B cell (primary cell): ENCODE data around the gene AK4. TPM values are rescaled to one million over a fixed set of nuclear protein-coding genes. Genes with fewer than 3 reads are reported as not detected.
A peak's percentile ranks its signal among the peaks of the same experiment; 100 is the strongest.

ENCODE experiments used
- ATAC-seq: fragments of 200-7000 bp; cut with Tn5 transposase; one replicate; pipeline ENCODE4 v1.10.0; 2021; ENCODE audit warnings: low read depth, mild to moderate bottlenecking, moderate number of reproducible peaks, moderate library complexity
- CTCF ChIA-PET: fragments of 350-600 bp; sonication (Branson Sonifier 250); formaldehyde crosslinking; loops from one replicate; lab custom pipeline; 2021; ENCODE audit warnings: antibody characterized with exemption, inconsistent platforms; lab: Charles Lee
- POLR2A ChIA-PET: fragments of 350-600 bp; sonication (Branson Sonifier 250); formaldehyde crosslinking; loops from one replicate; lab custom pipeline; 2021; ENCODE audit warnings: antibody characterized with exemption; lab: Charles Lee
- DNase-seq: peaks from one replicate; pipeline ENCODE4 v3.0.0; 2013
- H2AFZ ChIP-seq: 2 replicates; pipeline ENCODE4 v1.6.1; 2012; ENCODE audit warnings: mild to moderate bottlenecking, low read depth, low read length; ENCODE audit not compliant: insufficient read depth, poor library complexity, severe bottlenecking
- H3K27ac ChIP-seq, 2 donors: 1 replicate in 1 of 2; 2 replicates in 1 of 2; pipeline ENCODE4 v1.5.1; 2012 to 2013; ENCODE audit warnings: low read length in 2 of 2, mild to moderate bottlenecking in 2 of 2, moderate library complexity in 1 of 2
- H3K27me3 ChIP-seq, 4 experiments: fragments of 200-600 bp in 1 of 4; sonication (generic) in 1 of 4; replicated peaks in 1 of 4; 1 replicate in 2 of 4; 2 replicates in 2 of 4; pipeline versions ENCODE4 v1.6.1 to v1.7.0; 2013 to 2016; ENCODE audit warnings: low read length in 3 of 4, mild to moderate bottlenecking in 2 of 4, mixed read lengths in 1 of 4, moderate library complexity in 1 of 4; ENCODE audit not compliant: insufficient read depth in 4 of 4, control insufficient read depth in 3 of 4; ENCODE audit errors: control extremely low read depth in 1 of 4
- H3K36me3 ChIP-seq, 2 experiments: replicated peaks in 1 of 2; 1 replicate in 1 of 2; 2 replicates in 1 of 2; pipeline versions ENCODE4 v1.6.1 to v1.7.1; 2013; ENCODE audit warnings: low read length in 1 of 2; ENCODE audit not compliant: insufficient read depth in 2 of 2, control insufficient read depth in 1 of 2; ENCODE audit errors: control extremely low read depth in 1 of 2, extremely low read depth in 1 of 2
- H3K4me1 ChIP-seq, 2 donors: fragments of 200-600 bp in 1 of 2; sonication (generic) in 1 of 2; 1 replicate in 1 of 2; 2 replicates in 1 of 2; pipeline versions ENCODE4 v1.5.1 to v1.6.1; 2013 to 2017; ENCODE audit warnings: low read length in 2 of 2; ENCODE audit not compliant: control insufficient read depth in 2 of 2, insufficient read depth in 2 of 2
- H3K4me2 ChIP-seq: replicated peaks from 2 replicates; pipeline ENCODE3; 2012; ENCODE audit warnings: mild to moderate bottlenecking, low read depth, low read length; ENCODE audit not compliant: poor library complexity, severe bottlenecking
- H3K4me3 ChIP-seq, 5 experiments: fragments of 200-600 bp in 1 of 5; sonication (generic) in 1 of 5; 1 replicate in 3 of 5; 2 replicates in 2 of 5; pipeline versions ENCODE4 v1.5.1 to v1.7.0; 2011 to 2016; ENCODE audit warnings: low read length in 4 of 5, mild to moderate bottlenecking in 4 of 5, low read depth in 2 of 5, control low read depth in 1 of 5, moderate library complexity in 1 of 5; ENCODE audit not compliant: insufficient read depth in 1 of 5; ENCODE audit errors: control extremely low read depth in 1 of 5, extremely low read depth in 1 of 5
- H3K79me2 ChIP-seq: fragments of 200-600 bp; sonication (generic); one replicate; pipeline ENCODE4 v1.6.0; 2016; ENCODE audit warnings: low read length; ENCODE audit not compliant: control insufficient read depth, insufficient read depth
- H3K9ac ChIP-seq: fragments of 200-600 bp; sonication (generic); 2 replicates; pipeline ENCODE4 v1.6.1; 2017; ENCODE audit warnings: mild to moderate bottlenecking, low read length, moderate library complexity
- H3K9me3 ChIP-seq, 3 donors: one replicate each; pipeline versions ENCODE4 v1.6.1 to v1.7.1; 2013; ENCODE audit warnings: low read length in 2 of 3; ENCODE audit not compliant: control insufficient read depth in 2 of 3, insufficient read depth in 1 of 3; ENCODE audit errors: control extremely low read depth in 1 of 3
- H4K20me1 ChIP-seq: 2 replicates; pipeline ENCODE4 v1.6.0; 2012; ENCODE audit warnings: mild to moderate bottlenecking, low read length; ENCODE audit not compliant: insufficient read depth, control insufficient read depth, poor library complexity, severe bottlenecking
- H3K27ac Mint-ChIP-seq: one replicate; pipeline ENCODE4 v1.8.0; 2021; ENCODE audit warnings: mixed read lengths
- H3K27me3 Mint-ChIP-seq: one replicate; pipeline ENCODE4 v1.8.0; 2021; ENCODE audit warnings: mixed read lengths
- H3K4me1 Mint-ChIP-seq: one replicate; pipeline ENCODE4 v1.8.0; 2021; ENCODE audit warnings: mixed read lengths
- H3K4me3 Mint-ChIP-seq: one replicate; pipeline ENCODE4 v1.8.0; 2021; ENCODE audit warnings: mixed read lengths
- H3K9me3 Mint-ChIP-seq: one replicate; pipeline ENCODE4 v1.8.0; 2022; ENCODE audit warnings: mixed read lengths; ENCODE audit not compliant: insufficient read depth
- EZH2 ChIP-seq: IDR thresholded peaks from 2 replicates; pipeline ENCODE4 v1.6.1; 2012; ENCODE audit warnings: borderline replicate concordance, low read depth, mild to moderate bottlenecking, moderate library complexity, low read length; ENCODE audit not compliant: insufficient read depth, poor library complexity, severe bottlenecking
- WGBS: methylation state at CpG from one replicate; pipeline ENCODE4 v1.1.5; 2013; ENCODE audit warnings: missing lambda C conversion rate; ENCODE audit not compliant: insufficient coverage; 5-methylcytosine and 5-hydroxymethylcytosine counted together
- intact Hi-C: fragments of 100-400 bp; cut with micrococcal nuclease; formaldehyde crosslinking; loops from one replicate; pipeline ENCODE4 v1.10.0; 2022
- polyA plus RNA-seq: library from polyadenylated mRNA; depleted of rRNA; stranded (reverse); fragments of >200 nt; gene quantifications from 2 replicates; pipeline ENCODE4 v1.2.3, GENCODE V29; 2012
- total RNA-seq, 2 donors: library from RNA; stranded (reverse); fragments of 120-200 nt in 1 of 2; gene quantifications; 1 replicate in 1 of 2; 2 replicates in 1 of 2; pipeline versions ENCODE4 v1.2.3 to v1.2.4, GENCODE V29; 2013 to 2022
- TF ChIP-seq, protein P1 (sequence below): fragments of 200-600 bp; IDR thresholded peaks from one replicate; pipeline ENCODE4 v1.8.0; 2022; ENCODE audit warnings: antibody characterized with exemption, mild to moderate bottlenecking

Gene AK4
- total and polyA plus RNA-seq, 2 donors (not counting 1 experiment from before 2014, with no cell fraction given): 0.34 TPM; not detected in 1

DNA sequence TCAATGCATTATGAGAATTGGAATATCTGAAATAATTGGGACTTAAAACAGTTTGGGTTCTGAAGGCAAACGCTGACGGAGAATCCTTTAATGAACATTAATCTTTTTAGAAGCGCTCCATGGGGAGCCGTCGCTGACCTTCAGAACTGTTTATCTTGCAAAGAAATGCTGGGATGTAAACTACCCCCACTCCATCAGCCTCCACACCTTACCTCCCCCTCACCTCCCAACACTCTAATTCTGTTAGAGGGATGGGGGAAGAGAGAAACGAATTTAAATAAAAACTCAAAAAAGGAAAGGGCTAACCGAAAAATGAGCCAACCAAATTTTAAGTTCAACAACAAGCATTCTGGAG, 117.3 kb downstream of the AK4 start:
- peak overlapping the region; percentile 58 for H3K9ac ChIP-seq
- H3K27me3 ChIP-seq: peaks cover 0 to 37% (median 27%) of the 10 kb centered on the region in 4 experiments
- no peaks in the 10 kb centered on the region for H3K36me3 ChIP-seq
- intact Hi-C loops: no loop called here
- peaks cover 46% of the 10 kb centered on the region for H3K27me3 Mint-ChIP-seq
- H4K20me1 ChIP-seq: no peaks in the 10 kb centered on the region
- H2AFZ ChIP-seq: peak overlapping the region; percentile 69
- no peak overlapping the region for H3K27ac ChIP-seq
- POLR2A ChIA-PET: no interaction called here
- no peak for TF ChIP-seq EZH2
- TF ChIP-seq, protein P1, sequence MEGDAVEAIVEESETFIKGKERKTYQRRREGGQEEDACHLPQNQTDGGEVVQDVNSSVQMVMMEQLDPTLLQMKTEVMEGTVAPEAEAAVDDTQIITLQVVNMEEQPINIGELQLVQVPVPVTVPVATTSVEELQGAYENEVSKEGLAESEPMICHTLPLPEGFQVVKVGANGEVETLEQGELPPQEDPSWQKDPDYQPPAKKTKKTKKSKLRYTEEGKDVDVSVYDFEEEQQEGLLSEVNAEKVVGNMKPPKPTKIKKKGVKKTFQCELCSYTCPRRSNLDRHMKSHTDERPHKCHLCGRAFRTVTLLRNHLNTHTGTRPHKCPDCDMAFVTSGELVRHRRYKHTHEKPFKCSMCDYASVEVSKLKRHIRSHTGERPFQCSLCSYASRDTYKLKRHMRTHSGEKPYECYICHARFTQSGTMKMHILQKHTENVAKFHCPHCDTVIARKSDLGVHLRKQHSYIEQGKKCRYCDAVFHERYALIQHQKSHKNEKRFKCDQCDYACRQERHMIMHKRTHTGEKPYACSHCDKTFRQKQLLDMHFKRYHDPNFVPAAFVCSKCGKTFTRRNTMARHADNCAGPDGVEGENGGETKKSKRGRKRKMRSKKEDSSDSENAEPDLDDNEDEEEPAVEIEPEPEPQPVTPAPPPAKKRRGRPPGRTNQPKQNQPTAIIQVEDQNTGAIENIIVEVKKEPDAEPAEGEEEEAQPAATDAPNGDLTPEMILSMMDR: no peak
- H3K4me3 ChIP-seq: peak overlapping the region in 4 of 5 experiments; percentile 29 to 55 (median 52)
- DNase-seq (no peak), ATAC-seq (no peak)
- H3K9me3 Mint-ChIP-seq: no peaks in the 10 kb centered on the region
- peaks cover 0 to 3% (median 0%) of the 10 kb centered on the region in 3 donors for H3K9me3 ChIP-seq
- H3K4me3 Mint-ChIP-seq: peak overlapping the region; percentile 49
- H3K4me1 ChIP-seq: peaks cover 16 to 19% of the 10 kb centered on the region in 2 donors
- H3K79me2 ChIP-seq: no peaks in the 10 kb centered on the region
- H3K4me1 Mint-ChIP-seq: peaks cover 21% of the 10 kb centered on the region
- CTCF ChIA-PET: no interaction called here
- no peak overlapping the region for H3K27ac Mint-ChIP-seq
- H3K4me2 ChIP-seq: peak overlapping the region; percentile 79
- WGBS: no CpG with 5 or more reads among the region's 7 CpGs

DNA sequence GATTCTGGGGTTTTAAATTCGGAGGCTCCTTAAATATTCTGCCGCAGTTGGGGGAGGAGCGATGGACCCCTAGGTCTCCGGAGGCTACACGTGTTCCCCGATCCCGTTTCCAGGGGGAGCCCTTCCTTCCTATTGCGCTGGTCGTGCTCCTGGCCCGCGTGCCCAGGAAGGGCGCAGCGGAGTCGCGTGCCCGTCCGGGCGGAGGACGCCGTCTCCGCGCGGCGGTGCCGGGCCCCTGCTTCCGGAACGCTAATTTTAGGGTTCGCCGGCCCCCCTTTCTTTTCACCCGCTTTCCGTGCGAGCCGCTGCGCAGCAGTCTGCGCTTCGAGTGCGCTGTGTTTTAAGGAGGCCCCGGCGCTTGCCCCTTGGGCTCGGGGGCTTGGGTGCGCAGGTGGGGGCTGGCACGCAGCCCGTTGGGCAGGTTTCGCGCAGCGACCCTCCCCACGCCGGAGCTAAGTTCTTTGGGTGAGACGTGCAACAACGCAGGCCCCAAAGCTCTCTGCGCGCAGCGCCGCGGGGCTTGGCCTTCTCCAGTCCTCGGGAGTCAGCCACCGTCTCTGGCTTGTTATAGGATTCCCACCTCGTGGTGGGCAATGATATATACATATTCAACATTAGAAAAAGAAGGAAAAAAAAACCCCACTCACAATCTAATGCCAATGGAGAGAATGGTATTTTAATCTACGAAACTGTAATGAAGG, 117.8 kb downstream of the AK4 start:
- no peak overlapping the region for H3K27ac ChIP-seq
- H3K36me3 ChIP-seq: no peaks in the 10 kb centered on the region
- ChIA-PET CTCF (no interaction called here), POLR2A (no interaction called here)
- peak overlapping the region; percentile 79 for H3K4me2 ChIP-seq
- Mint-ChIP-seq H3K4me3 (peak overlapping the region; percentile 49), H3K4me1 (peaks cover 21% of the 10 kb centered on the region), H3K27ac (no peak overlapping the region), H3K9me3 (no peaks in the 10 kb centered on the region), H3K27me3 (peaks cover 46% of the 10 kb centered on the region)
- peak; percentile 53 for DNase-seq
- H3K79me2 ChIP-seq: no peaks in the 10 kb centered on the region
- 2% methylated on average over 52 of the region's 59 CpGs for WGBS
- peaks cover 0 to 3% (median 0%) of the 10 kb centered on the region in 3 donors for H3K9me3 ChIP-seq
- peak overlapping the region; percentile 69 for H2AFZ ChIP-seq
- intact Hi-C loops: no loop called here
- peak; percentile 14 for ATAC-seq
- no peaks in the 10 kb centered on the region for H4K20me1 ChIP-seq
- peaks cover 0 to 37% (median 27%) of the 10 kb centered on the region in 4 experiments for H3K27me3 ChIP-seq
- peaks cover 16 to 19% of the 10 kb centered on the region in 2 donors for H3K4me1 ChIP-seq
- peak overlapping the region in 4 of 5 experiments; percentile 29 to 55 (median 52) for H3K4me3 ChIP-seq
- H3K9ac ChIP-seq: peak overlapping the region; percentile 58
- TF ChIP-seq, protein P1: no peak
- no peak for TF ChIP-seq EZH2
